Calu3 (cell line): ENCODE results near the gene CACNA1H. TPM values are rescaled to one million over a fixed set of nuclear protein-coding genes. Genes with fewer than 3 reads are reported as not detected.

Experiments used
- BruUV-seq: library from RNA; stranded (reverse); fragments of 400-500 nt; replicated peaks from 2 replicates; lab custom pipeline; 2021; lab: Mats Ljungman, UMichigan
- CTCF ChIA-PET: fragments of 300-600 bp; sonication (Branson Sonifier 250); formaldehyde crosslinking; loops from one replicate; lab custom pipeline; 2022; ENCODE audit warnings: antibody characterized with exemption; lab: Charles Lee
- DNase-seq: peaks from one replicate; pipeline ENCODE4 v3.0.0; 2022
- H3K27ac Mint-ChIP-seq: one replicate; pipeline ENCODE4 v1.8.0; 2022; ENCODE audit warnings: mixed read lengths; ENCODE audit not compliant: unreplicated experiment
- H3K27me3 Mint-ChIP-seq: one replicate; pipeline ENCODE4 v1.8.0; 2022; ENCODE audit warnings: mixed read lengths; ENCODE audit not compliant: unreplicated experiment
- H3K36me3 Mint-ChIP-seq: one replicate; pipeline ENCODE4 v1.8.0; 2022; ENCODE audit warnings: mild to moderate bottlenecking, moderate library complexity, mixed read lengths; ENCODE audit not compliant: insufficient read depth, unreplicated experiment
- H3K4me1 Mint-ChIP-seq: one replicate; pipeline ENCODE4 v1.8.0; 2022; ENCODE audit warnings: mild to moderate bottlenecking, low read depth, mixed read lengths; ENCODE audit not compliant: unreplicated experiment
- H3K4me3 Mint-ChIP-seq: one replicate; pipeline ENCODE4 v1.8.0; 2022; ENCODE audit warnings: mild to moderate bottlenecking, low read depth, moderate library complexity, mixed read lengths; ENCODE audit not compliant: unreplicated experiment
- H3K9me3 Mint-ChIP-seq: one replicate; pipeline ENCODE4 v1.8.0; 2022; ENCODE audit warnings: low read depth, mixed read lengths; ENCODE audit not compliant: unreplicated experiment
- CTCF ChIP-seq: fragments of 200-600 bp; IDR thresholded peaks from one replicate; pipeline ENCODE4 v1.8.0; 2022; ENCODE audit warnings: antibody characterized with exemption; ENCODE audit not compliant: unreplicated experiment
- intact Hi-C: fragments of 100-400 bp; cut with micrococcal nuclease; formaldehyde crosslinking; loops from one replicate; pipeline ENCODE4 v1.10.0; 2022; ENCODE audit not compliant: unreplicated experiment
- total RNA-seq: library from RNA; stranded (reverse); gene quantifications from 2 replicates; pipeline ENCODE4 v1.2.3, GENCODE V29; 2022

CACNA1H gene
- total RNA-seq, 1 experiment from 2014 or later: not detected

DNA sequence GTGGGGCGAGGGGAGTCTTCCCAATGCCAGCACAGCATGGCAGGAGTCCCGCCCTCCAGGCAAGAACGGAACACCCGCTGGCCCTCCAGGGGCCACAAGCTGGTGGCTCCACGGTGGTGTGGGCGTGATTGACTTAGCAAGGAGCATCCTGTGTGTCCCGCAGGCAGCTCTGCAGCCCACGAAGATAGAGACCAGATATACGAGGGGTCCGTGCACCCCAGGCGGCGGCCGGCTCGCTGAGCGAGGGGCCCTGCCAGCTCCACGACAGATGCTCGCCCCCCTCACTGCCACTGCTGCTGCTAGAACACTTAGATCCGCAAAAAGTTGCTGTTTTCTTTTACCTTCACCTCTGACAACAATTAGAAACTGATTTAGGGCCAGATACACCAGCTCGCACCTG is 10.0 kb upstream of the CACNA1H start:
- no peak overlapping the region for H3K27ac Mint-ChIP-seq
- H3K9me3 Mint-ChIP-seq: no peaks in the 10 kb centered on the region
- CTCF ChIA-PET: interaction anchor here (0.7 kb wide), 1 partner anchor 87 kb away, joined by 4 read pairs; no protein-coding TSS in a partner anchor
- no peaks in the 10 kb centered on the region for H3K4me1 Mint-ChIP-seq
- H3K36me3 Mint-ChIP-seq: no peaks in the 10 kb centered on the region
- no peak overlapping the region for H3K4me3 Mint-ChIP-seq
- TF ChIP-seq CTCF: no peak
- DNase-seq: no peak
- intact Hi-C loops: no loop called here
- BruUV-seq: no TSS peak
- H3K27me3 Mint-ChIP-seq: peaks cover 100% of the 10 kb centered on the region

DNA sequence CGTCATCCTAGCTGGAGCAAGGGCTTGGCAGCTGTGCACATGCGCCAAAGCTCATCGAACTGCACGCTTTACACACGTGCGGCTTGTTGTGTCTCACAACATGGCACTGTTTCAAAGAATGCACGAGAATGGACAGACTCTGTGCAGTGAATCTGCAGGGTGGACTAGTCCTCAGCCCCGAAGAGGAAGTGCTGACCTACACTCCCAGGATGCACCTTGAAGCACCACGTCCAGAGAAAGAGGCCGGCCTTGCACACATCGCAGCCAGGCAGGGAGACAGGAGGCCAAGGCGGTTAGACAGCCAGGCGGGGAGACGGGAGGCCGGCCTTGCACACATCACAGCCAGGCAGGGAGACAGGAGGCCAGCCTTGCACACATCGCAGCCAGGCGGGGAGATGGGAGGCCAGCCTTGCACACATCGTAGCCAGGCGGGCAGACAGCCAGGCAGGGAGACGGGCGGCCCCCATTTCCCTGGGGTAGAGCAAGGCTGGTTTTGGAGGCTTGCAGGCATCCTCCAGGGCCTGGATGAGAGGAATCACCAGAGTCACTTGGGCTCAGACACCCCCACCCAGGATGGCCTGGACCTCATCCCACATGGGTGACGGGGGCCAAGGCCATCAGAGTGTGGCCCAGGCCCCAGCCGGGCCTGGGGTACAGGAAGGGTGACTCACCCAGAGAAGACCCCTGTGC is 9.0 kb upstream of the CACNA1H start:
- intact Hi-C loops: no loop called here
- no peak overlapping the region for H3K4me3 Mint-ChIP-seq
- H3K9me3 Mint-ChIP-seq: no peaks in the 10 kb centered on the region
- CTCF ChIA-PET: interaction anchor here (0.8 kb wide), 1 partner anchor 97 kb away, joined by 6 read pairs; no protein-coding TSS in a partner anchor
- BruUV-seq: no TSS peak
- TF ChIP-seq CTCF: no peak
- H3K36me3 Mint-ChIP-seq: no peaks in the 10 kb centered on the region
- H3K27ac Mint-ChIP-seq: no peak overlapping the region
- no peak for DNase-seq
- H3K4me1 Mint-ChIP-seq: no peaks in the 10 kb centered on the region
- H3K27me3 Mint-ChIP-seq: peaks cover 93% of the 10 kb centered on the region

DNA sequence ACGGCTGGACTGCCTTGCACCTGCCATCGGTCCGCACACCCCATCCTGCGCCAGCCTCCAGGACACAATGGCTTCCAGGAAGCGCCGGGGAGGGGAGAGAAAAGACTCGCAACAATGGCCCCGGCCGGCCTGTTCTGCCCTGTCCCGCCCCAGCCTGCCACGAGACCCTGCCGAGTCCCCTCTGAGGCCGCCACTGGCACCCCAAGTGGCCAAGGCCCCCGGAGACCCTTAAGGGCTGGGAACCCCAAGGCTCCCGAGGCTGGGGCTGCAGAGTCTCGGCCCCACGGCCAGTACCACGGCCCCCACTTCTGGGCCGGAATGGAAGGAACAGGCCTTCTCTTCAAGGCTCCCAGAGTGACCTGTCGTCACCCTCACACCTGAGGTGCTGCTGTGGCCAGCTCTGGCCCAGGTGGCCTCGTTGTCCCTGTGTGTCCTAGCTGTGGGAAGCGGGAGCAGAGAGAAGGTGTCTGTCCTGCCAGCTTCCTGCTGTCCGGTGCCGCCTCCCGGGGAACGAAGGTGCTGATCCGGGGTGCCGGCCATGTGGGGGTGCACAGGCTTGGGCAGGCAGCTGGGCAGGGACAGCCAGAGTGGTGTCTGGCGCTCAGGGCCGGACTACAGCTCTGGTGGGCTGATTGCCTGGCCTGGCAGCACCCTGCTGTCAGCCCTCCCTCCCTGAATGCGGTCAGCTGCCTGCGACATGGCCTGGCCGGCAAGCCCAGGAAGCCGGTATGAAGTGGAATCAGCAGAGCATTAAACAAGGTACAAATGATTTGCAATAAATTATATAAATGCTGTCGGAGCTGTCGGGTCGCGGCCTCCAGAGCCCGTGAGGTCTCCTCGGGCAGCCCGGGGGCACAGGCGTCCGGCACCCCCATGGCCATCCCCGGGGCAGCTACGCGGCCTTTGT is 8.2 kb upstream of the CACNA1H start:
- H3K9me3 Mint-ChIP-seq: no peaks in the 10 kb centered on the region
- H3K27ac Mint-ChIP-seq: no peak overlapping the region
- no peaks in the 10 kb centered on the region for H3K36me3 Mint-ChIP-seq
- H3K4me1 Mint-ChIP-seq: no peaks in the 10 kb centered on the region
- no peak overlapping the region for H3K4me3 Mint-ChIP-seq
- no peak for DNase-seq
- no peak for TF ChIP-seq CTCF
- H3K27me3 Mint-ChIP-seq: peaks cover 93% of the 10 kb centered on the region
- CTCF ChIA-PET: no interaction called here
- no TSS peak for BruUV-seq
- intact Hi-C loops: no loop called here

GRCh38 chr16:1145383-1146100 is 7.4 kb upstream of the CACNA1H start:
- no TSS peak for BruUV-seq
- Mint-ChIP-seq H3K4me1 (no peaks in the 10 kb centered on the region), H3K27ac (no peak overlapping the region), H3K36me3 (no peaks in the 10 kb centered on the region), H3K9me3 (no peaks in the 10 kb centered on the region), H3K27me3 (peaks cover 93% of the 10 kb centered on the region), H3K4me3 (no peak overlapping the region)
- no peak for TF ChIP-seq CTCF
- intact Hi-C loops: no loop called here
- DNase-seq: no peak
- CTCF ChIA-PET: no interaction called here
